Measurements from ENCODE around the gene UBR7. TPM values are rescaled to one million over a fixed set of nuclear protein-coding genes. Genes with fewer than 3 reads are reported as not detected.
"Not testable (repeated sequence)": the region's sequence is repeated elsewhere in the genome, so short reads cannot be mapped to it uniquely, and the experiment has no call there.

The UBR7 gene
- total RNA-seq, 2 experiments from 2014 or later, result 39.0 to 49.3 TPM

DNA sequence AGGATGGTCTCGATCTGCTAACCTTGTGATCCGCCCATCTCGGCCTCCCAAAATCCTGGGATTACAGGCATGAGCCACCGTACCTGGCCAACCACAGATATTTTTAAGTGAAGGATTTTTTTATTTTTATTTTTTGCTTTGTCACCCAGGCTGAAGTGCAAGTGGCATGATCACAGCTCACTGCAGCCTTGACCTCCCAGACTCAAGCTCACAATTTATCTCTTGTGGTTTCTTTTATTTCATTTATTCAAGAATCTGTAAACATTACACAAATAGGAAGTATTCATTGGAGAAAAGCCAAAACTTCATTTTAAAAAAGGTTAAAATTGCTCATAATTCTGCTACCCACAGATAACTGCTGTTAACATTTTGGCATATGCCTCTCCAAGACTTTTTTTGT lies 35.7 kb upstream of the UBR7 start:
- Mint-ChIP-seq H3K9me3 (ENCODE audit: insufficient read depth) (no peaks in the 10 kb centered on the region), H3K36me3 (ENCODE audit: low read depth) (no peaks in the 10 kb centered on the region), H3K27me3 (ENCODE audit: low read depth) (peaks cover 2% of the 10 kb centered on the region), H3K4me3 (no peak overlapping the region), H3K4me1 (ENCODE audit: low read depth) (no peaks in the 10 kb centered on the region), H3K27ac (no peak overlapping the region)
- ChIA-PET POLR2A (no interaction called here), CTCF (no interaction called here)
- ATAC-seq, result no peak
- DNase-seq, result no peak

DNA sequence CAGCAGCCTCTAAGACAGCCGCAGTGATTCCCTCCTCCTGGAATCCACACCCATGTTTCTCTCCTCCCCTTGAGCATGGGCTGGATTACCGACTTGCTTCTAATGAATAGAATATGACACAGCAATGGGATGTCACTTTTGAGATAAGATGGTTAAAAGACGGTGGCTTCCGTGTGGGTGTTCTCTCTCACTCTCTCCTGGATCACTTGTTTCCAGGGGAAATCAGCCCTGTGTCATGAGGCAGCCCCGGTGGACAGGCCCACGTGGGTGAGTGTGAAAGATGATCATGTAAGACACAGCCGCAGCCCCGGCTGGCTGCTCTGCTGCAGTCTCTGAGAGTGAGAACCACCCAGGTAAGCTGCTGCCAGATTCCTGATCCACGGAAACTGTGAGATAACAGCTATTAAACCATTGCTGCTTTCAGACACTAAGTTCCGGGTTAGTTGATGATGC lies 33.1 kb upstream of the UBR7 start:
- POLR2A ChIA-PET, result interaction anchor here (1.7 kb wide), 1 partner anchor 26 kb away, joined by 3 read pairs; no protein-coding TSS in a partner anchor
- H3K27ac Mint-ChIP-seq, result no peak overlapping the region
- H3K27me3 Mint-ChIP-seq (ENCODE audit: low read depth), result peaks cover 2% of the 10 kb centered on the region
- H3K36me3 Mint-ChIP-seq (ENCODE audit: low read depth), result no peaks in the 10 kb centered on the region
- ATAC-seq, result no peak
- H3K4me3 Mint-ChIP-seq, result no peak overlapping the region
- H3K4me1 Mint-ChIP-seq (ENCODE audit: low read depth), result peaks cover 8% of the 10 kb centered on the region
- CTCF ChIA-PET, result interaction anchor here (0.9 to 3.7 kb wide), 3 partner anchors 42 to 61 kb away, joined by 3 to 16 read pairs (median 5); no protein-coding TSS in a partner anchor
- no peaks in the 10 kb centered on the region for H3K9me3 Mint-ChIP-seq (ENCODE audit: insufficient read depth)
- DNase-seq, result no peak

DNA sequence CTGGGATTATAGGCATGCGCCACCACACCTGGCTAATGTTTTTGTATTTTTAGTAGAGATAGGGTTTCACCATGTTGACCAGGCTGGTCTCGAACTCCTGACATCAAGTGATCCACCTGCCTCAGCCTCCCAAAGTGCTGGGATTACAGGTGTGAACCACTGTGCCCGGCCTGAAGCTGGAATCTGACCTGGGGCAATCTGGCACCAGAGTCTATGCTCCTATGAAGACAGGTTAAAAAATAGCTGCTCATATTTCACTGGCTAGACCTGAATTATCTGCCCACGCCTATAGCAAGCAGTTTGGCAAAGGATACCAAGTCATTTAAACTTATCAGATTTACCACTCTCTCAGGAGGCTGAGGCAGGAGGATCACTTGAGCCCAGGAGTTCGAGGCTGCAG lies 32.3 kb upstream of the UBR7 start:
- H3K36me3 Mint-ChIP-seq (ENCODE audit: low read depth); H3K27me3 Mint-ChIP-seq (ENCODE audit: low read depth); H3K4me1 Mint-ChIP-seq (ENCODE audit: low read depth); ATAC-seq; POLR2A ChIA-PET; H3K9me3 Mint-ChIP-seq (ENCODE audit: insufficient read depth); DNase-seq; H3K4me3 Mint-ChIP-seq; H3K27ac Mint-ChIP-seq: not testable (repeated sequence)
- CTCF ChIA-PET, result interaction anchor here (1.0 to 3.7 kb wide), 5 partner anchors 10 to 325 kb away, joined by 3 to 16 read pairs (median 7); partner anchors contain the start of genes LYSET and MOAP1

DNA sequence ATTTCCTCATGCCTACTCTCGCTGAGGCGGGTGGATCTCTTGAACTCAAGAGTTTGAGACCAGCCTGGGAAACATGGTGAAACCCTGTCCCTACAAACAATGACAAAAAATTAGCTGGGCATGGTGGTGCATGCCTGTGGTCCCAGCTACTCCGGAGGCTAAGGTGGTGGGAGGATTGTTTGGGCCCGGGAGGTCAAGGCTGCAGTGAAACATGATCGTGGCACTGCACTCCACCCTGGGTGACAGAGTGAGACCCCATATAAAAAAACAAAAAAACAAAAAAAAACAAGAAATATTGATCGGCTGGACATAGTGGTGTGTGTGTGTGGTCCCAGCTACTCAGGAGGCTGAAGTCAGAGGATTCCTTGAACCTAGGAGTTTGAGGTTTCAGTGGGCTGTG lies 31.6 kb upstream of the UBR7 start:
- H3K36me3 Mint-ChIP-seq (ENCODE audit: low read depth), result no peaks in the 10 kb centered on the region
- no peak overlapping the region for H3K27ac Mint-ChIP-seq
- POLR2A ChIA-PET, result no interaction called here
- CTCF ChIA-PET, result interaction anchor here (1.1 to 3.7 kb wide), 5 partner anchors 9 to 326 kb away, joined by 4 to 16 read pairs (median 7); partner anchors contain the start of genes LYSET and MOAP1
- peaks cover 2% of the 10 kb centered on the region for H3K27me3 Mint-ChIP-seq (ENCODE audit: low read depth)
- DNase-seq (no peak), ATAC-seq (no peak)
- no peak overlapping the region for H3K4me3 Mint-ChIP-seq
- no peaks in the 10 kb centered on the region for H3K9me3 Mint-ChIP-seq (ENCODE audit: insufficient read depth)
- H3K4me1 Mint-ChIP-seq (ENCODE audit: low read depth), result peaks cover 8% of the 10 kb centered on the region

DNA sequence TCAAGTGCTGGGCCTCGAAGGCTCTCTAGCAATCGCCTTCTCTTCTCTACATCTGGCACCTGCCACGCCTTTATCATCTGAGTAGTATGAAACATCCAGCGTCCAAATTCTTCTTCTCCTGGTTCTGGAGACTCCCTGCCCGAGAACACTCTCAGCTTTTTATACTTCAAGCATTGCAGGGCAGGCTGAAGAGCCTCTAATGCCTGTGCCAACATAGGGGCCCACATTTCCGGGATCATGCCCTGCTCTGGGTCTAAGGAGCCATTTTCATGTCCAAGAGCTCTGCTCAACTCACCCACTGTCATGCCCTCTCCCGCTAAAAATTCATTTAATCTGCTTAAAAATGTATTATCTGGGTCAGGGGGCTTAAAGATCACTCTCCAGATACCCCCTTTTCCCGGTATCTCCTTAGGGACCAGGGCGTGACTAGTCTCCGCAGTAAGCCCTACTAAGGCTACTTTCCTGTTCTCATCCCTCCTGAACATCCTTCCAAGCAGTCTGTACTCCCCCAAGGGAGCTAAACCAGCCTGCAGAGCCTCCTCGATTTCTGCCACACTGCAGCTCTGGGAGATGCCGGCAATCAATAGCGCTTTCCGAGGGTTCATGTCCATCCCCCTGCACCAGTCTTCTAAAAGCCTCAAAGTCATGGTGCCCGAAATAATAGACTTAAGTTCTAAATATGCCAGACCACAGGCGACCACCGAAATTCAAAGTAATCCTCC lies 23.3 kb upstream of the UBR7 start:
- peaks cover 34% of the 10 kb centered on the region for H3K4me1 Mint-ChIP-seq (ENCODE audit: low read depth)
- no peaks in the 10 kb centered on the region for H3K9me3 Mint-ChIP-seq (ENCODE audit: insufficient read depth)
- ChIA-PET CTCF (interaction anchor here (0.8 to 3.1 kb wide), 7 partner anchors 9 to 232 kb away, joined by 3 to 40 read pairs (median 4); partner anchors contain the start of genes GON7 and UBR7), POLR2A (interaction anchor here (0.5 to 4.3 kb wide), 6 partner anchors 10 to 80 kb away, joined by 3 to 87 read pairs (median 8); partner anchors contain the start of genes GON7 and UBR7)
- H3K27ac Mint-ChIP-seq, result peak overlapping the region; percentile 91
- DNase-seq (no peak), ATAC-seq (no peak)
- H3K4me3 Mint-ChIP-seq, result peak overlapping the region; percentile 92
- H3K36me3 Mint-ChIP-seq (ENCODE audit: low read depth), result peaks cover 35% of the 10 kb centered on the region
- no peaks in the 10 kb centered on the region for H3K27me3 Mint-ChIP-seq (ENCODE audit: low read depth)

DNA sequence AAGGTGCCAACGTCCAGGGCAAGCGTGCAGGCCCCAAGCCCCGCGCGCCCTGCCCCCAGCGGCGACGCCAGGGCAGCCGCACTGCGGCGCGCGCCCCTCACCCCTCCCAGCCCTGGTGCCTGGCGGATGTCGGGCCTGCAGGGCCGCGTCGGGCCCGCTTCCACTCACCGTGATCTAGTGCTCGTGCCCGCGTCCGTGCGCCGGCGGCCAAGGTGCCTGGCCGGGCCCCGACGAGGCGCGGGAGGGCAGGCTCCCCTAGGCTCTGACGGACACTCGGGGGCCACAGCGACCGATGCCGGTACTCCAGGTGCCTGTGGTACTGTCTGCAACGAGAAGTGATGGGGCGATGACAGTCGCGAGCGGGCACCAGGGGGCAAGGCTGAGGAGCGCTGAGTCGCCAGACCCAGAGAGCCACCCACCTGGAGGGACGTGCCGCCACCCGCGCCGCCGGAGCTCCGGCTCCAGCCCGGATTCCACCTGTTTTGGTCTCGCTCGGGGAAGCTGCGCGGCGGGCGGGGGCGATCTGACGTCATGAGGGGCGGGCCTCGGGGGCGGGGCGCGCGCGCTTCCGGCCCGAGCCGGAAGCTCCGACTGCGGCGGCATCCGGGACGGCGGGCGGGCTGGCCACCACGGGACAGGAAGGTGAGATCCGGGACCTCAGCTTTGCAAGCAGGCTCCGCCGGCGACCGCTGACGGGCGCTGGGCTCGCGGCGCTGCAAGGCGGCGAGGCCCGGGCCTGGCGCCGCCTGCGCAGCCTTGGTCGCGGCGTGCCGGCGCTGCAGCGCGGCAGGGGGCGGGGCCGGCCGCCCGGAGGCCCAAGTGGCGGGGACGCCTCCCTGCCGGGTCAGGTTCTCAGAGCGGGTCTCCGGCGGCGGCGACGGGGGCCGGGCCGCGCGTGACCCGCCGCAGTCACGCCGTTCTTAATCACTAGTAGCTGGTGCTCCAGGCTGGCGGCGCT lies 22.4 kb upstream of the UBR7 start, which contains the start of the genes LYSET and MOAP1:
LYSET (plus strand) TSS at position 927 of the 958 bp plus-strand sequence. CDS start 89 bp downstream, outside the sequence.
MOAP1 (minus strand) TSS at position 507 of the 958 bp plus-strand sequence. CDS start 655 bp downstream, outside the sequence.
- no peaks in the 10 kb centered on the region for H3K27me3 Mint-ChIP-seq (ENCODE audit: low read depth)

DNA sequence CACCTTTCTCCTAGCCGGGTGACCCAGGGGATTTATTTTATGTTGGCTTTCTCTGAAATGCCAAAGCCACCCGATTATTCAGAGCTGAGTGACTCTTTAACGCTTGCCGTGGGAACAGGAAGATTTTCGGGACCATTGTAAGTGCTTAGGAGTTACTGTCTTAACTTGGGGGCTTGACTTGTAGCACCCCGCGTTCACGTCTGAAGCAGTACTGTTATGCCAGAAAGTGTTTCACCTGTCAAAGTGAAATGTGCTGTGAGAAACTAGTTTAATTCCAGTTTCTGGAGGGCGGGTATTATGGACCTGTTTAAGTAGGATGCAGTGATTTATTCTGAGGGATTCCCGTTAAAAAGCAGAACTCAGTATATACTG lies 21.7 kb upstream of the UBR7 start:
- Mint-ChIP-seq H3K27me3 (ENCODE audit: low read depth) (no peaks in the 10 kb centered on the region), H3K4me3 (peak overlapping the region; percentile 95), H3K4me1 (ENCODE audit: low read depth) (peaks cover 34% of the 10 kb centered on the region), H3K9me3 (ENCODE audit: insufficient read depth) (no peaks in the 10 kb centered on the region), H3K36me3 (ENCODE audit: low read depth) (peaks cover 35% of the 10 kb centered on the region), H3K27ac (peak overlapping the region; percentile 92)
- peak; percentile 5 for ATAC-seq
- no peak for DNase-seq
- ChIA-PET POLR2A (interaction anchor here (0.7 to 4.3 kb wide), 12 partner anchors 8 to 338 kb away, joined by 3 to 87 read pairs (median 4); partner anchors contain the start of genes GON7 and UBR7), CTCF (interaction anchor here (1.0 to 3.1 kb wide), 8 partner anchors 9 to 233 kb away, joined by 3 to 40 read pairs (median 6); partner anchors contain the start of genes GON7 and UBR7)

More for the DNA sequence above, 22.4 kb upstream of the UBR7 start, which contains the start of the genes LYSET and MOAP1:
- H3K27ac Mint-ChIP-seq, result peak within 1 kb of the TSS; percentile 92
- ChIA-PET POLR2A (interaction anchor here (0.5 to 4.3 kb wide), 15 partner anchors 9 to 337 kb away, joined by 3 to 87 read pairs (median 4); partner anchors contain the start of genes GON7 and UBR7), CTCF (interaction anchor here (0.8 to 3.1 kb wide), 10 partner anchors 10 to 233 kb away, joined by 3 to 40 read pairs (median 4); partner anchors contain the start of genes GON7 and UBR7)
- no peaks in the 10 kb centered on the region for H3K9me3 Mint-ChIP-seq (ENCODE audit: insufficient read depth)
- peak; percentile 93 for ATAC-seq
- H3K36me3 Mint-ChIP-seq (ENCODE audit: low read depth), result peaks cover 35% of the 10 kb centered on the region
- H3K4me1 Mint-ChIP-seq (ENCODE audit: low read depth), result peaks cover 34% of the 10 kb centered on the region
- DNase-seq, result peak; percentile 94
- peak within 1 kb of the TSS; percentile 95 for H3K4me3 Mint-ChIP-seq

DNA sequence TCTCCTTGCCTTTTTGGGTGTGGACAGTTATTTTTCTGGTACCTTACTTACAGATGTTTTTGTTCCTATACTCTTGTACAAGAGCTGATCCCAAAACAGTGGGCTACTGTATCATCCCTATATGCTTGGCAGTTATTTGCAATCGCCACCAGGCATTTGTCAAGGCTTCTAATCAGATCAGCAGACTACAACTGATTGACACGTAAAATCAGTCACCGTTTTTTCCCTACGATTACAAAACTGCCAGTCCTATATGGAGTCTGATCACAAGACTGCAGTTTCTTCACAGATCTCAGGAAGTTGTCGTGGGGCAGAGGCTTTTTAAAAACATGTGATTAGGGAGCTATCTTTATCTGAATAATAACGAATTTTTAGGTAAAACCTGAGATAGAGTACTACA lies 20.6 kb upstream of the UBR7 start:
- POLR2A ChIA-PET, result interaction anchor here (2.0 kb wide), 1 partner anchor 20 kb away, joined by 18 read pairs; the partner anchor contains the start of genes GON7 and UBR7
- no peaks in the 10 kb centered on the region for H3K9me3 Mint-ChIP-seq (ENCODE audit: insufficient read depth)
- H3K4me3 Mint-ChIP-seq, result peak overlapping the region; percentile 65
- peaks cover 32% of the 10 kb centered on the region for H3K36me3 Mint-ChIP-seq (ENCODE audit: low read depth)
- no peaks in the 10 kb centered on the region for H3K27me3 Mint-ChIP-seq (ENCODE audit: low read depth)
- no peak overlapping the region for H3K27ac Mint-ChIP-seq
- ATAC-seq (no peak), DNase-seq (no peak)
- CTCF ChIA-PET, result interaction anchor here (0.6 to 2.1 kb wide), 5 partner anchors 8 to 1078 kb away, joined by 3 to 7 read pairs (median 4); no protein-coding TSS in a partner anchor
- peaks cover 34% of the 10 kb centered on the region for H3K4me1 Mint-ChIP-seq (ENCODE audit: low read depth)

DNA sequence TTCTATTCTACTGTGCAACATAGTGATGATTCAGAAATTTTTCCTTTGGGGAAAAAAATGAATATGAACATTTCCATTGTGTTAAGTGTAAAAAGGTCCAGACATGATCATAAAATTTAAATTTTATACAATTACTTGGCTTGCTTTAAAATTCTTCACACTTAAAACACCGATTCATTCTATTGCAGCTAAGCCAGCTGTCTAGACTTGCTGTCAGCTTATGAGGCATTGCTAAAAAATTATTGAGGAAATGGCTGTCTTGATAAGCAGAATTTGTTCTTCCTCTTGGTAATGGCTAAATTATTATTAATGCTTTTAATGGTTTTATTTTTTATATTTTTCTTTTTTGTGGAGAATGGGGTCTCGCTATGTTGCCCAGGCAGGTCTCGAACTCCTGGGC lies 20.1 kb upstream of the UBR7 start:
- POLR2A ChIA-PET, result interaction anchor here (2.0 kb wide), 1 partner anchor 19 kb away, joined by 18 read pairs; the partner anchor contains the start of genes GON7 and UBR7
- no peak overlapping the region for H3K27ac Mint-ChIP-seq

DNA sequence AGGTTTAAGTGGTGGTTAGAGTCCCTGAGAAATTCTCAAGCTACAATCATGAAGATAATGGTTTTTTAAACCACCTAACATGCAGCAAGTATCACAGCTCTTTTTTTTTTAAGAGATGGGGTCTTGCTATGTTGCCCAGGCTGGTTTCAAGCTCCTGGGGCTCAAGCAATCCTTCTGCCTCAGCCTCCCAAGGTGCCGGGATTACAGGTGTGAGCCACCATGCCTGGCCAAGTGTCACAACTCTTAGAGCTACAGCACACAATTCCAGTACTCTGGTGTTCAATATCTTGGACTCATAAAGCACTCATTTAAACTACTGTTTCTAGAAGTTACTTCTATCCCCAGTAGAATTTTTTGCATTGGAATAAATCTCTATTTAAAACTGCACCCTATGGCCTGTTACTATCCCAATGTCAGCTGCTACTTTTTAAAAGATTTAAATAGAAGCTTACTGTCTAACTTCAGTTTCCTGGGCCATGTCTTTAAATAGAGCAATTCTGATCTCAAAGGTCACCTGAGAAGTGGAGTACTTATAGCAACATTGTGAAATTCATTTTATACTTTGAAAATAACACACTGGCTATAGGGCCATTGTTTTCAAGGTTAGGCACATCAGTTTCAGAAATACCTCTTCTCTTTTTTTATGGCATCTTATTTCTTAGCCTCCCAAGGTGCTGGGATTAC lies 11.6 kb upstream of the UBR7 start:
- no peak overlapping the region for H3K27ac Mint-ChIP-seq
- H3K4me3 Mint-ChIP-seq, result no peak overlapping the region
- CTCF ChIA-PET, result interaction anchor here (1.2 to 1.3 kb wide), 4 partner anchors 10 to 82 kb away, joined by 3 to 6 read pairs (median 4); partner anchors contain the start of genes GON7, LYSET, MOAP1 and UBR7
- no peaks in the 10 kb centered on the region for H3K9me3 Mint-ChIP-seq (ENCODE audit: insufficient read depth)
- H3K27me3 Mint-ChIP-seq (ENCODE audit: low read depth), result no peaks in the 10 kb centered on the region
- H3K36me3 Mint-ChIP-seq (ENCODE audit: low read depth), result peaks cover 17% of the 10 kb centered on the region
- ATAC-seq (no peak), DNase-seq (no peak)
- POLR2A ChIA-PET, result interaction anchor here (0.6 to 1.8 kb wide), 4 partner anchors 10 to 152 kb away, joined by 3 to 10 read pairs (median 5); partner anchors contain the start of genes GON7, LYSET, MOAP1 and UBR7
- no peaks in the 10 kb centered on the region for H3K4me1 Mint-ChIP-seq (ENCODE audit: low read depth)

More for the DNA sequence above, 20.1 kb upstream of the UBR7 start:
- no peaks in the 10 kb centered on the region for H3K9me3 Mint-ChIP-seq (ENCODE audit: insufficient read depth)
- CTCF ChIA-PET, result interaction anchor here (0.9 to 2.1 kb wide), 5 partner anchors 9 to 55 kb away, joined by 3 to 7 read pairs (median 4); no protein-coding TSS in a partner anchor
- H3K4me1 Mint-ChIP-seq (ENCODE audit: low read depth), result peaks cover 32% of the 10 kb centered on the region
- peaks cover 28% of the 10 kb centered on the region for H3K36me3 Mint-ChIP-seq (ENCODE audit: low read depth)
- no peaks in the 10 kb centered on the region for H3K27me3 Mint-ChIP-seq (ENCODE audit: low read depth)
- ATAC-seq, result no peak
- H3K4me3 Mint-ChIP-seq, result peak overlapping the region; percentile 65
- no peak for DNase-seq
